Measurements from ENCODE around the gene TSACC. TPM values are rescaled to one million over a fixed set of nuclear protein-coding genes. Genes with fewer than 3 reads are reported as not detected.
A peak's percentile ranks its signal among the peaks of the same experiment; 100 is the strongest.

TSACC gene
- total and polyA plus RNA-seq, 9 of the 15 experiments (the other 6 are each of a cell fraction or from before 2014, with no cell fraction given), result 0.45 to 7.4 (median 2.6) TPM

DNA sequence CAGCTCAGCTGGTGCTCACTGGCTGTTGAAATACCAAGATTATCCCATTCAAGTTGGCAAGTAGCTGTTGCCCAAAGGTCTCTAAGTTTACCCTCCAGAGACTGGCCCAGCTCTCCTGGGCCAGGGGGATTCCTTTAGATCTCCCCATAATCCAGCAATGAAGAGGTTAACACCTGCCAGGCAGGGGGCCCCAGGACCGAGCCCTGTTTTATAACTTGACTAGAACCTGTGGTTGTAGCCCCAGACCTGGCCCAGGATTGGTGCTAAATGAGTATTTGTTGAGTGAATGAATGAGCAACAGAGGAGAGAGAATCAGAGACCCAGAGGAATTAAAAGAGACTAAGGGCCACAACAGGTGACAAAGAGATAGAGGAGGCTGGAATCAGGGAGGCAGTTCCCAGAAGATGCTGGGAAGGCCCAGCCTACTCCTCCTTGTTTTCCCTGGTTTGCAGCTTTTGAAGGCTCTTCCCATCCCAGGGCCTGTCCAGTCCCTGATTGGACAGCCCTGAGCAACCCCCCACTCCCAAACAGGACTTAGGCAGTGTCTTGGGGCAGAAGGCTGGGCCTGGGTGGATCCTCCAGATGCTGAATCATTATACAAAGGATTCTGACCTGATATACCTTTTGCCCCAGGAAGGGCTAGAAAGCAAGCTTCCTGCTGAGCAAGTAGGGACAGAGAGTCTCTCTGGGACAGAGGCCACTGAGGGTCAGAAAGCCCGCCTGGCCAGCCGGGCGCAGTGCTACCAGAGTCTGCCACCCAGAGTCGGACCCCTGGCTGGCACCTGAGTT, 28.2 kb downstream of the TSACC start:
- peak; percentile 18; the same call in 1 of the 2 replicates for TF ChIP-seq C11orf30 (IDR thresholded peaks at IDR 0.05; ENCODE audit: low read depth)
- TF ChIP-seq ZNF316 (IDR thresholded peaks at IDR 0.05), result 0 out of 2 replicates have a peak, but pooled peaks have one; percentile 16
- no peak for TF ChIP-seq ZFPM2 (CRISPR knock-in tag; IDR thresholded peaks at IDR 0.05)
- no peak for FAIRE-seq
- Histone ChIP-seq H2AFZ (ENCODE audit: low read depth, low read length) (no peak overlapping the region), H3K27me3 (ENCODE audit: control insufficient read depth in 2 of 2, insufficient read depth in 2 of 2, low read length in 2 of 2) (peaks cover 2 to 19% of the 10 kb centered on the region in 2 experiments; a peak in 1 of 5 replicates), H3K36me3 (ENCODE audit: control insufficient read depth, insufficient read depth, low read length) (no peaks in the 10 kb centered on the region), H3K4me1 (replicated peaks in 1 of 2; ENCODE audit: control insufficient read depth in 2 of 2, insufficient read depth in 2 of 2, low read length in 2 of 2) (peaks cover 0 to 16% of the 10 kb centered on the region in 2 experiments; a peak in 3 of 5 replicates), H3K27ac (ENCODE audit: extremely low read depth, low read depth, low read length) (no peak overlapping the region), H3K4me3 (no peak overlapping the region), H4K20me1 (replicated peaks; ENCODE audit: control insufficient read depth, insufficient read depth, low read length) (no peaks in the 10 kb centered on the region), H3K9me1 (ENCODE audit: control insufficient read depth, insufficient read depth, low read length) (no peaks in the 10 kb centered on the region), H3K9me3 (replicated peaks; ENCODE audit: control insufficient read depth, insufficient read depth, low read depth, low read length) (no peaks in the 10 kb centered on the region), H3K9ac (ENCODE audit: insufficient read depth in 1 of 2, low read depth in 2 of 2, low read length in 2 of 2) (peak overlapping the region in 1 of 2 experiments; percentile 68; a peak in 1 of 4 replicates), H3K4me2 (ENCODE audit: insufficient read depth, low read length) (no peak overlapping the region; the same call in 1 of the 2 replicates), H3K79me2 (ENCODE audit: control insufficient read depth, insufficient read depth, low read length) (no peaks in the 10 kb centered on the region)
- WGBS (ENCODE audit: insufficient coverage, low coverage, missing lambda C conversion rate), result 32% methylated on average over 5 of the region's 5 CpGs
- in situ Hi-C loops (cut with MboI) (no loop called here), intact Hi-C loops (cut with micrococcal nuclease) (loop anchor here (10.0 kb wide), 1 partner anchor 282 kb away; the partner anchor contains the start of gene MEX3A)
- POLR2A ChIA-PET, result interaction anchor here (0.6 to 1.0 kb wide), 4 partner anchors 11 to 91 kb away, joined by 3 read pairs; no protein-coding TSS in a partner anchor
- no TSS peak for BruUV-seq (replicated peaks)
- CTCF ChIA-PET (ENCODE audit: low intra/inter-chr PET ratio), result no interaction called here
- peak; percentile 39; the same call in 2 of the 3 replicates for ATAC-seq
- DNase-seq (ENCODE audit: extremely low read depth in 1 of 4, low spot score in 3 of 4), result no peak

Data from K562 (cell line).